HG03469 (cell line): ENCODE measurements around the gene RIMBP3C.
A peak's percentile ranks its signal among the peaks of the same experiment; 100 is the strongest.
"Not testable (repeated sequence)": the region's sequence is repeated elsewhere in the genome, so short reads cannot be mapped to it uniquely, and the experiment has no call there.

ENCODE experiments used
- ATAC-seq: cut with Tn5 transposase; IDR thresholded peaks from one replicate; pipeline ENCODE4 v1.9.1; 2021; ENCODE audit warnings: mild to moderate bottlenecking, moderate library complexity, moderate number of reproducible peaks; ENCODE audit not compliant: unreplicated experiment

Gene RIMBP3C

DNA sequence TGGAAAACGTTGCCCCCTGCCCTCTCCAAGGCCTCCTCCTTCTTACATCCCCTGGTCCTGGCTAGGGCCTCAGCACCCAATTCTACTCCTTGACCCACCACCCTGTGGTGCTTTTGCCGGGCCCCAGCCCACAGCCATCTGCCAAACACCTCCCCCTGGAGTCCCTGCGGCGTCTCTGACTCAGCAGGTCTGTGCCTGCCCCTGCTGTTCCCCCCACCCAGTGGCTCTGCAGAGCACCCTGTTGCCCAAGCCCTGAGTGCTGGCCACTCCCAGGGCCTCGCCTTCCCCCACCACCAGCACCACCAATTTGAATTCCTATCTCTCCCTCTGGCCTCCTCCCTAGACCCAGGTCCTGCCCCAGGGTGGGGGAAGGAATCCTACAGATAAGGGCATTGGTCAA lies 19.7 kb downstream of the RIMBP3C start:
- ATAC-seq = not testable (repeated sequence)

DNA sequence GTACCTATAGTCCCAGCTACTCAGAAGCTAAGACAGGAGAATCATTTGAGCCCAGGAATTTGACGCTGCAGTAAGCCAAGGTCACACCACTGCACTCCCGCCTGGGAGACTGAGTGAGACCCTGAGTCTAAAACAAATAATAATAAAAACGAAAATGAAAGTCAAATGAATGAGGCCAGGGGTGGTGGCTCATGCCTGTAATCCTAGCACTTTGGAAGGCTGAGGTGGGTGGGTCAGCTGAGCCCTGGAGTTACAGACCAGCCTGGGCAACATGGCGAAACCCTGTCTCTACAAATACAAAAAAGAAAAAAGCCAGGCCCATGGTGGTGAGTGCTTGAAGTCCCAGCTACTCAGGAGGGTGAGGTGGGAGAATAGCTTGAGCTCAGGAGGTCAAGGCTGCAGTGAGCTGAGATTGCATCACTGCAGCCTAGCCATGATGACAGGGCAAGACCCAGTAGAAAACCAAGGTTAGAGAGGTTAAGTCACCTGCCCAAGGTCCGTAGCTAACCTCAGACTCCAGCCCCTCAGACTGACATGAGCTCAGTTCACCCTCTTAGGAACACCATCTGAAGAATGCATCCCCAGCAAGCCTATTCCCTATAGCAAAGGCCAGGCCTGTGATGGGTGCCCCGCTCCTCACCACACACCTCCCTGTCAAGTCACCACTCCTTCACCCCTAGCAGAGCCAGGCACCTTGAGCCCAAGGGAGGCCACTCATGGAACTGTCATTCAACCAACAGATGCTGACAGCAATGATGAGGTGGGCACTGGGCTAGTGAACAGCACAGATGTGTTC lies 24.4 kb downstream of the RIMBP3C start:
- ATAC-seq = not testable (repeated sequence)

DNA sequence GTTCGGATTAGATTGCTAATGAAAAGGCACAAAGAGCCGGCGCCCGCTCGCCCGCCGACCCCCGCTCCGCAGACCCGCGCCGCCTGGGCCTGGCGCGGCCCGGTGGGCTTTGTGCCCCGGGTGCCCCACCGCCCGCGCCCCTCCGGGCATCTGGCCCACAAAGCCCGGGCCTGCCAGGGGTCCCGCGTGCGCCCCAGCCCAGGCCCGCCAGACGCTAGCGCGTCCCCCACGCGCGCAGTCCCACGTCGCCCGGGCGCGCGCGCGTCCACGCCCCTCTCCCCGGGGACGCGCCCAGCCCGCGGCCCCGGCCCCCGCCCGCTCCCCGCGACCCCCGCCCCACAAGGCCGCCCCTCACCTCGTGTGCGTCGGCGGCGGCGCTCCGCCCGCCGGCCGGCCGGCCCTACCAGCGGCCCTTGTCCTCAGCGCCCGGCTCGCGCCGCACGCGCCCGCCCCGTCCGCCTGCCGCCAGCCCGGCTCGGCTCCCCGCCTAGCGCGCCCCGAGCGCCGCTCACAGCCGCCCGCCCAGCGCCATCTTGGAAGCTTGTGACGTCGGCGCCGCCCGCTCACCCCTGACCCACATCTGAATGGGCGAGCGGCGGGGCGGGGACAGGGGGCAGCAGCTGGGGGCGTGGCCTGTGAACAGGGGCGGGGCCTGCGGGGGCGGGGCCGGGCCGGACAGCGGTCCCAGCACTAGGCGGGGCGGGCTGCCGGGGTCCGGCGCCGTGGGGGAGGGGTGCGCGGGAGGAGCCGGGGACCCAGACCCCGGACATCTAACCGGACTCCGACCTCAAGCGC lies 34.1 kb downstream of the RIMBP3C start:
- ATAC-seq = peak; percentile 43

DNA sequence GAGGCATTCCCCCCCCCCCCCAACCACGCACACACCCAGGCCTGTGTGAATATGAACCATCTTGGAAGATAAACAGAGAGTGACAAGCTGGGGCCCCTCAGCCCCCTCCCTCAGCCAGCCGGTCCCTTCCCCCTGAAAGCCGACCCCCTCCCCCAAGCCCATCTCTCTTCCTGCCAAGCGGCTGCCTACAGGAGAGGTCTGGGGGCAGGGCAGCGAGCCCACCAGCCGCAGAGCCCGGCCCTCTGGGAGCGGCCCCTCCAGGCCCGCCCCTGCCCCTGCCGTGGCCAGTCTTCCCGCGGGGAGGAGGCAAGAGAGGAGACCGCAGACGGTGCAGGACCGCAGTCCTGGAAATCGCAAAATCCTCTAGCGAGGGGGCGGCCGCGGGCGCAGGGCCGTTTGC lies 34.7 kb downstream of the RIMBP3C start:
- not testable (repeated sequence) for ATAC-seq

DNA sequence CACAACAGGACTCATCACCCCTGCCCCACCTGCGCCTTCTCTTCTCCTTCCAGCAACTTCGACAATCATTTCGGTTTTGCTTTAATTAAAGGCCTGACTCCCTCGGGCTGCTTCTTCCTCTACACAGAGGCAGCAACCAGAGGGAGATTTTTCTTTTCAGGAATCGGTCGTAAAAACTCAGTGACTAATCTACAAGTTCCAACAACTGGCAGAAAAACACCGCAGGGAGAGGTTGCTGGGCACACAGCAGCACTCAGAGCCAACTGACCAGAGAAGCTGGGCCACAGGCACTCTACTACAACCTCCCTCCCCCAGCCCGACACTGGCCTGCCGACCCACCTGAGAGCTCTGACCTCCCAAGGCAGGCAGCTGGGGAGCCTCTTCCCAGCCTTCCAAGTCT lies 36.0 kb downstream of the RIMBP3C start:
- ATAC-seq = not testable (repeated sequence)

DNA sequence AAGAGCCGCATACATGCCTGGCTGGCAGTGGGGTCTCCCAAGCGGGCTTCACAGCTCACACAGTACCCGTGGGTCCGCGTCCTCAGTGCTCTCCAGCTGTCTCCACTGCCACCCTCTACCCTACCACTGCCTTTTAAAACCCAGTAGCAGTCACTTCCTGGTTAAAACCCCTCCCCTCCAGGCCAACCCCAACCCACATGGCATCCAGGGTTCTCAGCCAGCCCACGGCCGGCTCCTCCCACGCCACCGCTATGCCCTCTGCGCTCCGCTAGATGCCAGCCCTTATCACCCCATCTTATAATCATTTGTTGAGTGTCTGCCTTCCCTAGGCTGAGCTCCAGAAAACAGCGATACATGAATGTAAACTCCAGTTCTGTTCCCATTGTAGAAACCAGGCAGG lies 37.1 kb downstream of the RIMBP3C start:
- not testable (repeated sequence) for ATAC-seq

DNA sequence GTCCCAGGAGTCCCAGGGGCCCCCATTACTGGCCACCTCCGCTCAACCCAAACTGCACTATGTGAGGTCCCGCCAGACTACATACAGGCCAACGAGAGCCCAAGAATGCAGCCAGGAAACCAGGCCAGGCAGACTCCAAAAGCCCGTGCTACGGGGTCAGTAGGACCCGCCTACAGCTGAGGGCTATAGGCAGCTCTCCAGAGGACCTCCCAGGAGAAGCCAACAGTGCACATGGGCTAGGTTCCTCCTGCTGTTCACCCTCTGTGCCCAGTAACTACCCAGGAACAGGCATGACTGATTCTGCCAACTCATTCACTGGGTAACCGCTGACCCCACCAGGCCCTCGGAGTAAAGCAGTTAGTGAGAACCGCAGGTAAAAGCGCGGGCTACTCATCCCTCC lies 39.2 kb downstream of the RIMBP3C start:
- not testable (repeated sequence) for ATAC-seq

DNA sequence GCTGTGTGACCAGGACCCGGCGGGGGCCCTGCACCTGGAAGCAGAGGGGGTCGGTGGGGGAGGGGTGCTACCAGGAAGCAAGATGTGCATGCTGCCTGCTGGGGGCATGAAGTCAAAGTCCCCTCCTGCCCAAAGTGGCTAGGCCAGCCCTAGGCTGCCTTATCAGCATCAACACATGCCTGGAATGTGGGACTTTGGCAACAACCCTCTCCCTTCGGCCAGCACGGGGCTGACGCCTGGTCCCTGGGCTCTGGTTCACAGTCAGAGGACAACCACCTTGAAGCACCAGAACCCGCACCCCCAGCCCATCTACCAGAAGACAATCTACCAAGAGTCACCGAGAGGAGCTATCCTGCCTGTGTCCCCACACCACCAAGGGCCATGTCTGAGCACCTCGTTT lies 40.9 kb downstream of the RIMBP3C start:
- ATAC-seq = not testable (repeated sequence)

DNA sequence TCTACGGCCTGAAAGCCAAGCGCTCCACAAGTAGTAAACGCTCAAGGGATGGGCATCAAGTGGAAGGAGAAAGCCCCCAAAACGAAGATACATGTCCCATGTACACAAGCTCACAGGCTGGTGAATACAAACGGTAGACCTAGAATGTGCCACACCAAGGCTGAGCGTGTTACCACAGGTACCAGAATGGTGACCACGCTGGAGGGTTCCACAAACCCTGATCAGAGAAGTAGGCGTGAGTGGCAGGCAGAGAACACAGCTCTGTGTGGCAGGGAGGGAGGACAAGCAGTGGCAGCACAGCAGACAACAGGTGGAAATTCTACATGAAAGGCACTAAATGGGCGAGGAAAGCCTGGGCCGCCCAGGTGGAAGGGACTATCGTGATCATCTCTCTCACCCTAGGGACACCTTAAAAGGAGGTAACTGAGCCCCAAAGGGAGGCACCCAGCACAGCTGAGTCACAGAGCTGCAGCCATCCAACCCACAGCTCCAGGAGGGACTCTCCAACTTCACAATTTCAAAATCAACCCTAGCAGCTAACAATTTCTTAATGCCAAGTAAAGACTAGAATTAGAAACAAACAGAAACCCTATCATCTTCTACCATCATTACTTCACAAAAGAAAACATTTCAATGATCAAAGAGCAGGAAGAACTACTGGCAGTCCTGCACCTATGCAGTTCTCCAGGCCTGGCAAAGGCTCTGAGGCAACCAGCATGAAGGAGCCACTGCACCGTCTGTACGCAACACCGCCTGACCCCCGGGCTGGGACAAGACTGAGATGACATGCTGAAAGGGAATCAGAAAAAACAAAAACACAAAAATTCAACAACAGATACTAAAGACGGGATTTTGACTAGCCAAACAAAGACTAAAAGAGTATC lies 51.4 kb downstream of the RIMBP3C start:
- ATAC-seq = not testable (repeated sequence)

DNA sequence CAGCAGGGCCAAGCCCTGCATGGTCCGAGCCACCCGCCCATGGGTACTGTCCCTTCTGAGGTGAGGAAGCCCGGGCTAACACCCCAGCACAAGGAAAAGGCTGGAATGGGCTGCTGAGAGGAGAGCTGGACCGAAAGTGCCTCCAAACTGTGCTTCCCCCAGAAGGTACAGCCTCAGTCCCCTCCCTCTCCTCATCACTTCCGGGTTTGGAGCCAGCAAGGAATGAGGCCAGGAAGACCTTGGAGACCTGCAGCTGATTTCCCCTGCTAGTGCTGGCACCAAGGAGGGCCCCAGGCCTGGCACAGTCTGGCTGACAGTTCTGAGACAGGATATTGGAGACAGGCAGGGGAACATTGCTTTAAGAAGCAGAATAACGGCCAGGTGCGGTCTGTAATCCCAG lies 52.8 kb downstream of the RIMBP3C start:
- not testable (repeated sequence) for ATAC-seq

DNA sequence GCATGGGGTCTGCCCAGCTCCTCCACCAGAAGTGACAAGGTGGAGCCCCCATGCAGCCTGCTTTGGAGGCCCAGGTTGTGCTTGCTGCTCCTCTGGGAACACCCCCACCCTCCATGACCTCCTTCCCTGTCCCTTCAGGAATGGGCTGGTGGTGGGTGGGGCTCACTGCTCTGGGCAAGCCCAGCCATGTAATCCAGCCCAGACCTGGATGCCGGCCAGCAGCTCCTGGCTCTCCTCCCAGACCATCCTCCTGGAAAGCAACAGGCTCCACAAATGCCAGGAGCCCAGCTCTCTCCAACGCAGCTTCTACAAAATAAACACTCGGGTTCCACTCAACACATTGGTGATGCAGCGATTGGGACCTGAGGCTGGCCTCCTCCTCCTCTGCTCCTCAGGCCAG lies 53.3 kb downstream of the RIMBP3C start:
- ATAC-seq = not testable (repeated sequence)
